Measurements from ENCODE around the gene SLC25A34. TPM values are rescaled to one million over a fixed set of nuclear protein-coding genes. Genes with fewer than 3 reads are reported as not detected.
A peak's percentile ranks its signal among the peaks of the same experiment; 100 is the strongest.

SLC25A34 gene
- total RNA-seq, 1 donor from 2014 or later: 1.8 TPM

GRCh38 chr1:15703562-15703961, 32.5 kb upstream of the SLC25A34 start:
- H3K9me3 Mint-ChIP-seq: no peaks in the 10 kb centered on the region
- H3K4me3 Mint-ChIP-seq: no peak overlapping the region
- H3K4me1 Mint-ChIP-seq (ENCODE audit: low read depth): peaks cover 20% of the 10 kb centered on the region
- no peaks in the 10 kb centered on the region for H3K27me3 Mint-ChIP-seq (ENCODE audit: insufficient read depth)
- DNase-seq (ENCODE audit: low spot score): no peak
- intact Hi-C loops (cut with micrococcal nuclease): no loop called here
- H3K27ac Mint-ChIP-seq: no peak overlapping the region
- peaks cover 20% of the 10 kb centered on the region for H3K36me3 Mint-ChIP-seq (ENCODE audit: low read depth)

DNA sequence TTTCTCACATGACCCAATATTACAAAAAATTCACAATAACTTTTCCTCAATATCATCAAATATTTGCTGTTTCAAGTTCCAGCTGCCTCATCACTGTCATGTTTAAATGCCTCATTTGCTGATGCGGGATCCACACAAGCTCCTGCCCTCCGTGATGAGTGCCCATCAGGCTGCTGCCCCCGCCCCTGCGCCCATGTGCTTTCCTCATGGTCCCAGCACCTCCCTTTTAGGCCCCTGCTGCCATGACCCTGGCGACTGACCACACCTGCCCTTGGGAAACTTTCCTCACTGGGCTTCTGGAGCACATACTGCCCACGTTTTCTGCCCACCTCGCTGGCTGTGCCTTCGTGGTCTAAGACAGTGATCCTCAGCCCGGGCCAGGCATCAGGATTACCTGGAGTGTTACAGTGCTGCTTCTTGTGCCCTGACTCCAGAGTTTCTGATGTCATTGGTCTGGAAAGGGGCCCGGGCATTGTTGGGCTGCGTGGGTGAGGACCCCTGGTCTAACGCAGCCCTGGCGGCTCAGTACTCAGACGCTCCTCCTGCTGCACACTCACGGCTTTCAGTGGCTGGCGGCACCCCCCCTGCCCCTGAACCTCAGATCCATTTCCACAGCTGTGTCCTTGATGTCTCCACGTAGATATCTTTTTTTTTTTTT, 31.4 kb upstream of the SLC25A34 start:
- Mint-ChIP-seq H3K4me3 (no peak overlapping the region), H3K27me3 (ENCODE audit: insufficient read depth) (no peaks in the 10 kb centered on the region), H3K4me1 (ENCODE audit: low read depth) (peaks cover 18% of the 10 kb centered on the region), H3K36me3 (ENCODE audit: low read depth) (peaks cover 16% of the 10 kb centered on the region), H3K27ac (no peak overlapping the region), H3K9me3 (no peaks in the 10 kb centered on the region)
- no peak for DNase-seq (ENCODE audit: low spot score)
- intact Hi-C loops (cut with micrococcal nuclease): no loop called here

- Mint-ChIP-seq H3K36me3 (ENCODE audit: low read depth) (peaks cover 16% of the 10 kb centered on the region), H3K4me1 (ENCODE audit: low read depth) (peaks cover 18% of the 10 kb centered on the region), H3K9me3 (no peaks in the 10 kb centered on the region), H3K27me3 (ENCODE audit: insufficient read depth) (no peaks in the 10 kb centered on the region), H3K4me3 (no peak overlapping the region), H3K27ac (peak overlapping the region; percentile 26)
- intact Hi-C loops (cut with micrococcal nuclease): no loop called here
- DNase-seq (ENCODE audit: low spot score): no peak
These were observed 30.9 kb upstream of the SLC25A34 start for GRCh38 chr1:15705184-15705566.

DNA sequence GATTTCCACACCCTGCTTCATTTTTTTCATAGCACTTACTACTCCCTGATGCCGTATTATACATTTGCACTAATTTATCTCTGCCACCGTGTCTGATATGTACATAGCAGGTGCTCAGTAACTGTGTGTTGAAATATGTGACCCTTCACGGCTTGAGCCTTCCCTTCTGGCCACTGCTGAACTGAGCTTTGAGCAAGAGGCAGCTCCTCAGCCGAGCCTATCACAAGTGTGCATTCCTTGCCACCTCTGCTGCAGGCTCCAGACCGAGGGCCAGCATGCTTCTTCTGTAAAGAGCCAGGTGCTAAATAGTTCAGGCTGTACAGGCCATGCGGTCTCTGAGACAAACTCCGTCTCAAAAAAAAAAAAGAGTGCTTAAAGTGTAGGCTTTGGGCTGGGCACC, 29.3 kb upstream of the SLC25A34 start:
- Mint-ChIP-seq H3K27ac (peak overlapping the region; percentile 16), H3K4me1 (ENCODE audit: low read depth) (peaks cover 18% of the 10 kb centered on the region), H3K36me3 (ENCODE audit: low read depth) (peaks cover 16% of the 10 kb centered on the region), H3K9me3 (no peaks in the 10 kb centered on the region), H3K27me3 (ENCODE audit: insufficient read depth) (no peaks in the 10 kb centered on the region), H3K4me3 (no peak overlapping the region)
- DNase-seq (ENCODE audit: low spot score): no peak
- intact Hi-C loops (cut with micrococcal nuclease): no loop called here

DNA sequence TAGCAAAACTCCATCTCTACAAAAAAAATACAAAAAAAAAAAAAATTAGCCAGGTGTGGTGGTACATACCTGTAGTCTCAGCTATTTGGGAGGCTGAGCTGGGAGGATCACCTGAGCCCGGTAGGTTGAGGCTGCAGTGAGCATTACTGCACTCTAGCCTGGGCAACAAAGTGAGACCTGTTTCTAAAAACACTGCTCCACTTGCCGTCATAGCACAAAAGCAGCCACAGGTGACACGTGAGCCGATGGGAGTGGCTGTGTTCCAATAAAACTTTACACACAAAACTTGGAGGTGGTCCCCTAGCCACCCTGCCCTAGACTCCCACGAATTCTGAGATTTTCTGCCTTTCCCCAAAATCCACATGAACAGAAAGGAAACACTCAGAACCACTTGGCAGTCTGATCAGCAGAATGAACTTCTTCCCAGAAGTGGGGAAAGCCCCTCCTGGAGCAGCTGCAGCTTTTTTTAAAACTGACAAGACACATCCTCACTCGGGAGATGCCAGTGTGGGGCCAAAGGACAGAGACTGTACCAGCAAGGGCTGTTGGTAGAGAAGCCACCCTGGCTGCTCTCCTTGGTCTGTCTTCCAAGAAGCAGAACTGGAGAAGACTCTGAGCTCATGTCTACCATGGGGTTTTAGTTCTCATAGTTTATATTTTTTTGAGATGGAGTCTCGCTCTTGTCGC, 28.7 kb upstream of the SLC25A34 start:
- Mint-ChIP-seq H3K9me3 (no peaks in the 10 kb centered on the region), H3K4me1 (ENCODE audit: low read depth) (peaks cover 18% of the 10 kb centered on the region), H3K36me3 (ENCODE audit: low read depth) (peaks cover 16% of the 10 kb centered on the region), H3K27me3 (ENCODE audit: insufficient read depth) (no peaks in the 10 kb centered on the region), H3K27ac (no peak overlapping the region), H3K4me3 (no peak overlapping the region)
- intact Hi-C loops (cut with micrococcal nuclease): no loop called here
- DNase-seq (ENCODE audit: low spot score): no peak

GRCh38 chr1:15708486-15709137, 27.4 kb upstream of the SLC25A34 start:
- H3K4me3 Mint-ChIP-seq: no peak overlapping the region
- H3K4me1 Mint-ChIP-seq (ENCODE audit: low read depth): peaks cover 14% of the 10 kb centered on the region
- no peaks in the 10 kb centered on the region for H3K9me3 Mint-ChIP-seq
- no peaks in the 10 kb centered on the region for H3K27me3 Mint-ChIP-seq (ENCODE audit: insufficient read depth)
- no peak for DNase-seq (ENCODE audit: low spot score)
- intact Hi-C loops (cut with micrococcal nuclease): no loop called here
- H3K27ac Mint-ChIP-seq: no peak overlapping the region
- peaks cover 13% of the 10 kb centered on the region for H3K36me3 Mint-ChIP-seq (ENCODE audit: low read depth)

DNA sequence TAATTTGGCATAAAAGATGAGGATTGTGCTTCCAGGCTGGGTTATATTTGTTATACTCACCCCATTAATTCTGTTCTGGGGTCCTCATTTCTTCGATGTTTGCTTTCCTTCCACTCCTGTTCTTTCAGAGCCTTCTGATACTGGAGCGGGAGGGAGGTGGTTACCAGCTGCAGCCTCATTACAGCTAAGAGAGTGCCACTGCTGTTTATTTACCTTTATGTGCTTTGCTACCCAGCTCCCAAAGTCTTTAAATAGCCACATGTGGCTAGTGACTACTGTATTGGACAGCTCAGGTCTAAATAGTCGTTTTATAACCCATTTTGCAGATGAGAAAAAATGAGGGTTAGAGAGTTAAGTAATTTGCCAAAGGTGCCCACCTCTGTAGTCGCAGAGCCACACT, 26.8 kb upstream of the SLC25A34 start:
- Mint-ChIP-seq H3K36me3 (ENCODE audit: low read depth) (peaks cover 13% of the 10 kb centered on the region), H3K4me1 (ENCODE audit: low read depth) (peaks cover 7% of the 10 kb centered on the region), H3K27ac (no peak overlapping the region), H3K27me3 (ENCODE audit: insufficient read depth) (no peaks in the 10 kb centered on the region), H3K4me3 (no peak overlapping the region), H3K9me3 (no peaks in the 10 kb centered on the region)
- intact Hi-C loops (cut with micrococcal nuclease): no loop called here
- DNase-seq (ENCODE audit: low spot score): no peak

- Mint-ChIP-seq H3K9me3 (no peaks in the 10 kb centered on the region), H3K36me3 (ENCODE audit: low read depth) (no peaks in the 10 kb centered on the region), H3K27me3 (ENCODE audit: insufficient read depth) (no peaks in the 10 kb centered on the region), H3K4me1 (ENCODE audit: low read depth) (no peaks in the 10 kb centered on the region), H3K4me3 (no peak overlapping the region), H3K27ac (no peak overlapping the region)
- intact Hi-C loops (cut with micrococcal nuclease): no loop called here
- no peak for DNase-seq (ENCODE audit: low spot score)
These were observed 23.9 kb upstream of the SLC25A34 start for GRCh38 chr1:15712168-15712567.

GRCh38 chr1:15714406-15715136, 21.5 kb upstream of the SLC25A34 start:
- intact Hi-C loops (cut with micrococcal nuclease): no loop called here
- Mint-ChIP-seq H3K36me3 (ENCODE audit: low read depth) (peaks cover 7% of the 10 kb centered on the region), H3K27me3 (ENCODE audit: insufficient read depth) (no peaks in the 10 kb centered on the region), H3K4me1 (ENCODE audit: low read depth) (no peaks in the 10 kb centered on the region), H3K4me3 (no peak overlapping the region), H3K27ac (peak overlapping the region; percentile 48), H3K9me3 (no peaks in the 10 kb centered on the region)
- DNase-seq (ENCODE audit: low spot score): no peak

GRCh38 chr1:15717418-15718125, 18.5 kb upstream of the SLC25A34 start:
- no peak overlapping the region for H3K27ac Mint-ChIP-seq
- intact Hi-C loops (cut with micrococcal nuclease): no loop called here
- no peaks in the 10 kb centered on the region for H3K4me1 Mint-ChIP-seq (ENCODE audit: low read depth)
- H3K9me3 Mint-ChIP-seq: no peaks in the 10 kb centered on the region
- peaks cover 9% of the 10 kb centered on the region for H3K36me3 Mint-ChIP-seq (ENCODE audit: low read depth)
- no peaks in the 10 kb centered on the region for H3K27me3 Mint-ChIP-seq (ENCODE audit: insufficient read depth)
- DNase-seq (ENCODE audit: low spot score): no peak
- no peak overlapping the region for H3K4me3 Mint-ChIP-seq

DNA sequence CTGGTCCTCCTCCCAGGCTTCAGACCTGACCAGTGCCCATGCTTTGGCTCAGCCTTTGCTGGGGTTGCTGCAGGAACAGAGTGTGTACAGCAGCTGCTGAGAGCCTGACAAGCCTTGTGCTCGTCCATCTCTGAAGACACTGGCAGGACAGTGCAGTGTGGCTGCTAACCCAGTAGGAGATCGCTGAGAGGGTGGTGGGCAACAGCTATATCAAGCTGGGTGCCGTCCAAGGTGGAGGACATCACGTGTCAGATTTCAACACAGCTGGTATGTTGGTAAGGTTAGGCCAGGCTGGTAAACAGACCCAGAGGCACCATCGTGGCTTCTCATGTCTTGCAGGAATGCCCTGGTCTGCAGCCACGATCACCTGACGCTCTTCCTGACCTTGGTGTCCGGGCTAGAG, 17.9 kb upstream of the SLC25A34 start:
- H3K4me1 Mint-ChIP-seq (ENCODE audit: low read depth): no peaks in the 10 kb centered on the region
- H3K36me3 Mint-ChIP-seq (ENCODE audit: low read depth): peaks cover 12% of the 10 kb centered on the region
- no peak for DNase-seq (ENCODE audit: low spot score)
- H3K27me3 Mint-ChIP-seq (ENCODE audit: insufficient read depth): no peaks in the 10 kb centered on the region
- H3K4me3 Mint-ChIP-seq: no peak overlapping the region
- intact Hi-C loops (cut with micrococcal nuclease): no loop called here
- H3K9me3 Mint-ChIP-seq: no peaks in the 10 kb centered on the region
- no peak overlapping the region for H3K27ac Mint-ChIP-seq

- Mint-ChIP-seq H3K36me3 (ENCODE audit: low read depth) (peaks cover 12% of the 10 kb centered on the region), H3K27ac (no peak overlapping the region)
These were observed 16.5 kb upstream of the SLC25A34 start for GRCh38 chr1:15719381-15720120.

More at GRCh38 chr1:15719381-15720120, 16.5 kb upstream of the SLC25A34 start:
- no peak for DNase-seq (ENCODE audit: low spot score)
- intact Hi-C loops (cut with micrococcal nuclease): no loop called here
- no peak overlapping the region for H3K4me3 Mint-ChIP-seq
- H3K9me3 Mint-ChIP-seq: no peaks in the 10 kb centered on the region
- H3K4me1 Mint-ChIP-seq (ENCODE audit: low read depth): no peaks in the 10 kb centered on the region
- H3K27me3 Mint-ChIP-seq (ENCODE audit: insufficient read depth): no peaks in the 10 kb centered on the region

Data from activated T-helper 1 cell treated with anti-CD3 and anti-CD28 coated beads, Interleukin-12 subunit alpha, Interleukin-12 subunit beta, Interleukin-2, Interleukin-4 antibody, amounts not matched to agents 30 ng/mL and 10 ng/mL and 1 ng/mL, durations not matched to agents 14 hours and 24 hours and 36 hours (primary cell).